HEK293 (cell line): ENCODE results near the gene MEX3A.
"Not testable (repeated sequence)": the region's sequence is repeated elsewhere in the genome, so short reads cannot be mapped to it uniquely, and the experiment has no call there.

Experiments used
- CTCF ChIA-PET: fragments of 350-600 bp; formaldehyde crosslinking; extraction: SDS; loops from one replicate; lab custom pipeline; 2021; ENCODE audit warnings: antibody characterized with exemption; lab: Yijun Ruan, JAX
- POLR2A ChIA-PET: fragments of 300-600 bp; formaldehyde crosslinking; extraction: SDS; loops from one replicate; lab custom pipeline; 2020; ENCODE audit warnings: antibody characterized with exemption, inconsistent platforms; lab: Yijun Ruan, JAX
- H3K27ac ChIP-seq: fragments of 200-500 bp; sonication (Bioruptor generic); 2 replicates; pipeline ENCODE4 v1.5.1; 2014; ENCODE audit warnings: low read depth, low read length, control low read depth, inconsistent platforms; ENCODE audit errors: extremely low read depth
- H3K36me3 ChIP-seq, 2 experiments: fragments of 200-500 bp in 1 of 2; sonication (Bioruptor generic) in 1 of 2; 1 replicate in 1 of 2; 2 replicates in 1 of 2; pipeline ENCODE4 v1.5.1; 2014 to 2017; ENCODE audit warnings: inconsistent platforms in 2 of 2, low read length in 2 of 2; ENCODE audit not compliant: control insufficient read depth in 2 of 2, insufficient read depth in 1 of 2
- H3K4me1 ChIP-seq: fragments of 200-500 bp; sonication (Bioruptor generic); 2 replicates; pipeline ENCODE4 v1.5.1; 2014; ENCODE audit warnings: mild to moderate bottlenecking, low read length, inconsistent platforms; ENCODE audit not compliant: control insufficient read depth, insufficient read depth
- H3K4me3 ChIP-seq: 2 replicates; pipeline ENCODE4 v1.5.1; 2011; ENCODE audit warnings: low read depth, mild to moderate bottlenecking, control low read depth, low read length, moderate library complexity
- H3K9me3 ChIP-seq: fragments of 200-500 bp; sonication (Bioruptor generic); 2 replicates; pipeline ENCODE4 v1.5.1; 2014; ENCODE audit warnings: low read depth, low read length, inconsistent platforms; ENCODE audit not compliant: control insufficient read depth, insufficient read depth
- EGR2 ChIP-seq: fragments of 450-650 bp; formaldehyde crosslinking; IDR thresholded peaks from 2 replicates; pipeline ENCODE4 v1.5.1; 2016; ENCODE audit warnings: low read depth, missing biosample characterization, missing genetic modification characterization
- KLF1 ChIP-seq: fragments of 450-650 bp; formaldehyde crosslinking; IDR thresholded peaks from 2 replicates; pipeline ENCODE4 v1.5.1; 2016; ENCODE audit warnings: missing biosample characterization, missing genetic modification characterization
- KLF17 ChIP-seq: fragments of 450-650 bp; formaldehyde crosslinking; IDR thresholded peaks from 2 replicates; pipeline ENCODE4 v1.5.1; 2016; ENCODE audit warnings: missing biosample characterization, missing genetic modification characterization
- PATZ1 ChIP-seq: fragments of 450-650 bp; formaldehyde crosslinking; IDR thresholded peaks from 2 replicates; pipeline ENCODE4 v1.5.1; 2016; ENCODE audit warnings: missing biosample characterization, missing genetic modification characterization
- PRDM10 ChIP-seq: fragments of 450-650 bp; formaldehyde crosslinking; IDR thresholded peaks from 2 replicates; pipeline ENCODE4 v1.5.1; 2016; ENCODE audit warnings: missing biosample characterization, missing genetic modification characterization
- SCRT1 ChIP-seq: fragments of 450-650 bp; formaldehyde crosslinking; IDR thresholded peaks from 2 replicates; pipeline ENCODE4 v1.5.1; 2016; ENCODE audit warnings: missing biosample characterization, missing genetic modification characterization, borderline replicate concordance
- SCRT2 ChIP-seq: fragments of 450-650 bp; formaldehyde crosslinking; IDR thresholded peaks from 2 replicates; pipeline ENCODE4 v1.5.1; 2016; ENCODE audit warnings: missing biosample characterization, missing genetic modification characterization
- SP2 ChIP-seq: fragments of 450-650 bp; formaldehyde crosslinking; IDR thresholded peaks from 2 replicates; pipeline ENCODE4 v1.5.1; 2016; ENCODE audit warnings: missing biosample characterization, missing genetic modification characterization
- SP3 ChIP-seq: fragments of 450-650 bp; formaldehyde crosslinking; IDR thresholded peaks from 2 replicates; pipeline ENCODE4 v1.5.1; 2016; ENCODE audit warnings: missing biosample characterization, missing genetic modification characterization
- SP7 ChIP-seq: fragments of 450-650 bp; formaldehyde crosslinking; IDR thresholded peaks from 2 replicates; pipeline ENCODE4 v1.5.1; 2016; ENCODE audit warnings: missing biosample characterization, missing genetic modification characterization
- TSHZ1 ChIP-seq: fragments of 450-650 bp; formaldehyde crosslinking; IDR thresholded peaks from 2 replicates; pipeline ENCODE4 v1.5.1; 2016; ENCODE audit warnings: missing biosample characterization, missing genetic modification characterization, borderline replicate concordance
- WT1 ChIP-seq: fragments of 450-650 bp; formaldehyde crosslinking; IDR thresholded peaks from 2 replicates; pipeline ENCODE4 v1.5.1; 2016; ENCODE audit warnings: missing biosample characterization, missing genetic modification characterization
- ZFHX2 ChIP-seq: fragments of 450-650 bp; formaldehyde crosslinking; conservative IDR thresholded peaks from 2 replicates; pipeline ENCODE4 v1.5.1; 2016; ENCODE audit warnings: missing biosample characterization, missing genetic modification characterization
- ZNF121 ChIP-seq: fragments of 450-650 bp; formaldehyde crosslinking; IDR thresholded peaks from 2 replicates; pipeline ENCODE4 v1.5.1; 2016; ENCODE audit warnings: missing biosample characterization, missing genetic modification characterization
- ZNF2 ChIP-seq: fragments of 450-650 bp; formaldehyde crosslinking; IDR thresholded peaks from 2 replicates; pipeline ENCODE4 v1.5.1; 2016; ENCODE audit warnings: missing biosample characterization, missing genetic modification characterization
- ZNF223 ChIP-seq: fragments of 450-650 bp; formaldehyde crosslinking; IDR thresholded peaks from 2 replicates; pipeline ENCODE4 v1.5.1; 2016; ENCODE audit warnings: missing biosample characterization, missing genetic modification characterization
- ZNF404 ChIP-seq: fragments of 450-650 bp; formaldehyde crosslinking; IDR thresholded peaks from 2 replicates; pipeline ENCODE4 v1.5.1; 2017; ENCODE audit warnings: missing biosample characterization, missing genetic modification characterization
- ZNF514 ChIP-seq: fragments of 450-650 bp; formaldehyde crosslinking; IDR thresholded peaks from 2 replicates; pipeline ENCODE4 v1.5.1; 2016; ENCODE audit warnings: missing biosample characterization, missing genetic modification characterization
- ZNF544 ChIP-seq: fragments of 450-650 bp; formaldehyde crosslinking; IDR thresholded peaks from 2 replicates; pipeline ENCODE4 v1.5.0; 2017; ENCODE audit warnings: missing biosample characterization, missing genetic modification characterization

MEX3A gene

GRCh38 chr1:156125544-156125943 is 43.3 kb upstream of the MEX3A start:
- not testable (repeated sequence) for H3K36me3 ChIP-seq, H3K9me3 ChIP-seq, H3K4me3 ChIP-seq
- peak overlapping the region; percentile 40; the same call in 1 of the 2 replicates for H3K27ac ChIP-seq
- ChIA-PET CTCF (interaction anchor here (0.6 to 25.6 kb wide), 7 partner anchors 10 to 99 kb away, joined by 3 to 1029 read pairs (median 5); partner anchors contain the start of gene LMNA), POLR2A (interaction anchor here (0.5 to 5.8 kb wide), 5 partner anchors 11 to 276 kb away, joined by 3 to 61 read pairs (median 6); partner anchors contain the start of gene LMNA)
- peaks cover 28% of the 10 kb centered on the region for H3K4me1 ChIP-seq
- peak; percentile 45; the same call in 1 of the 2 replicates for TF ChIP-seq KLF17 (tag by site-specific recombination)
- peak; percentile 91 for TF ChIP-seq ZNF121 (tag by site-specific recombination)
- peak; percentile 81; the same call in 1 of the 2 replicates for TF ChIP-seq ZNF223 (tag by site-specific recombination)
- TF ChIP-seq, all 188 proteins: peak for 3; not testable (repeated sequence) for 185

- ChIA-PET CTCF (interaction anchor here (0.6 to 25.6 kb wide), 6 partner anchors 9 to 100 kb away, joined by 3 to 1029 read pairs (median 6); partner anchors contain the start of gene LMNA), POLR2A (interaction anchor here (0.7 to 5.8 kb wide), 2 partner anchors 10 to 19 kb away, joined by 6 to 61 read pairs; partner anchors contain the start of gene LMNA)
- TF ChIP-seq SCRT2 (tag by site-specific recombination) (peak; percentile 67; the same call in 1 of the 2 replicates), SP3 (tag by site-specific recombination) (peak; percentile 64), KLF1 (tag by site-specific recombination) (peak; percentile 98), TSHZ1 (tag by site-specific recombination) (no peak), EGR2 (tag by site-specific recombination) (0 out of 2 replicates have a peak, but pooled peaks have one; percentile 25), WT1 (peak; percentile 91), ZNF2 (tag by site-specific recombination) (no peak), ZNF404 (tag by site-specific recombination) (no peak), SCRT1 (tag by site-specific recombination) (peak; percentile 57; the same call in 1 of the 2 replicates), KLF17 (tag by site-specific recombination) (peak; percentile 95), PATZ1 (tag by site-specific recombination) (peak; percentile 74), ZFHX2 (0 out of 2 replicates have a peak, but pooled peaks have one; percentile 10), SP7 (tag by site-specific recombination) (peak; percentile 80), ZNF514 (tag by site-specific recombination) (no peak), SP2 (tag by site-specific recombination) (peak; percentile 60), PRDM10 (peak; percentile 77), ZNF544 (no peak)
- Histone ChIP-seq H3K4me3 (no peak overlapping the region), H3K36me3 (peaks cover 0 to 6% of the 10 kb centered on the region in 2 experiments; a peak in 1 of 3 replicates), H3K9me3 (no peaks in the 10 kb centered on the region), H3K4me1 (peaks cover 28% of the 10 kb centered on the region), H3K27ac (peak overlapping the region; percentile 40)
Measured at GRCh38 chr1:156124557-156125483, 42.6 kb upstream of the MEX3A start.
